Retina (tissue), 1 donor: ENCODE results near the gene CNMD.

ENCODE experiments used
- DNase-seq: peaks from one replicate; pipeline ENCODE4 v3.0.0-alpha.2; 2016

CNMD gene

GRCh38 chr13:52677823-52678222, 61.8 kb downstream of the CNMD start:
- DNase-seq = no peak

DNA sequence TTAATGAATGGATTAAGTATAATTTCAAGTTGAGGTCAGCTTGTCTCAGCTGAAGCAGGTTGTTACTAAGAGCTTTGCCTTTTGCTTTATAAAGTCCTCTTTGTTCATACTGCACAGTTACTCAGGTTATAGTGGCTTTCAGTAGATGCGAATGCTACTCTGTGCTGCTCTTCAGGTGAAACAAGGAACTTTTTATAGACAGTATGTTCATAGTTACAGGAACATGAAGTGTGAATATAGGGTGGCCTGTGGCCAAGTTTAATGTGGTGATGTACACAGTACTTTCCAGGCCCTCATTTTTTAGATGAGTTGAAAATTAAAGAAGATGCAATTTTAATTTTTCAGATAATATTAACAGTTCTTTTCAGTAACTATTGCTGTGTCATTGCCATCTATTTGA, 66.2 kb downstream of the CNMD start:
- DNase-seq = no peak

DNA sequence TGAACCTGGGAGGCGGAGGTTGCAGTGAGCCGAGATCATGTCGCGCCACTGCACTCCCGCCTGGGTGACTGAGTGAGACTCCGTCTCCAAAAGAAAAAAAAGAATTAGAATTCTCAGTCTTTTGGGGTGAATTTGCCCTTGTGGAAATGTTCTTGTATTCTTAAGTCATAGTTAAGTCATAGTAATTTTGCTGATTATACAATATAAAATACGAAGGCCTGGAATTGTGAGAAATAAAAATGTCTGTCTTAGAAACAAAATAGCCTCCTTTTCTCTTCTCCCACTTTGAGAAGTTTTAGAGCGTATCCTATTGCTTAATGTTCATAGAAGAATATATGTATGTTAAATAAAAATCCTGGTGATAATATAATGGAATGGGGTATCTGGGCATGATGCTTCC, 68.9 kb downstream of the CNMD start:
- no peak for DNase-seq

GRCh38 chr13:52669677-52670076, 69.9 kb downstream of the CNMD start:
- no peak for DNase-seq

DNA sequence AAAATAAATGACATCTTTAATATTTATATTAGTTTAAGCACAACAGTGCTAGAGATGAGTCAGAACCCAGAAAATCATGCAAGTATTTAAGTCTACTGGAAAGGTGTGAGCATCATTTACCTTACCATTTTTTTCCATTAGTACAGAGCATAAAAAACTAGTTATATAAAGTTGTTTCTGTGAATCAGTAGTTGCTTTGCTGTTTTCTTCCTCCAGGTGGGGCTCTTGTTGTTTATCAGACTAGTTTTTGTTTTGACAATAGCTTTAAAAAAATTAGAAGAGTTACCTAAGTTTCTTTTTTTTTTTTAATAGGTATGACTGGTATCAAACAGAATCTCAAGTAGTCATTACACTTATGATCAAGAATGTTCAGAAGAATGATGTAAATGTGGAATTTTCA, 74.3 kb downstream of the CNMD start:
- DNase-seq = no peak

GRCh38 chr13:52664272-52664671, 75.3 kb downstream of the CNMD start:
- DNase-seq = no peak

- no peak for DNase-seq
These were observed 80.3 kb downstream of the CNMD start for GRCh38 chr13:52659340-52659739.
